Thoracic aorta (tissue), 2 donors: ENCODE measurements around the gene AGR3. TPM values are rescaled to one million over a fixed set of nuclear protein-coding genes. Genes with fewer than 3 reads are reported as not detected.

Experiments used
- ATAC-seq: fragments of 150-250 bp; one replicate; pipeline ENCODE4 v1.8.0; 2017; ENCODE audit warnings: low read depth; ENCODE audit not compliant: insufficient number of reproducible peaks, low FRiP score
- DNase-seq: peaks from one replicate; pipeline ENCODE4 v3.0.0-alpha.2; 2020; ENCODE audit warnings: low spot score
- H3K27ac ChIP-seq, 2 donors: fragments of 200-600 bp; sonication (generic); 1 replicate in 1 of 2; 2 replicates in 1 of 2; pipeline ENCODE4 v1.5.1; 2016; ENCODE audit warnings: mild to moderate bottlenecking in 2 of 2, moderate library complexity in 2 of 2
- H3K27me3 ChIP-seq: fragments of 200-600 bp; sonication (generic); replicated peaks from 2 replicates; pipeline ENCODE4 v1.6.0; 2016; ENCODE audit warnings: mild to moderate bottlenecking; ENCODE audit not compliant: insufficient read depth
- H3K36me3 ChIP-seq: fragments of 200-600 bp; sonication (generic); one replicate; pipeline ENCODE4 v1.5.1; 2016
- H3K4me1 ChIP-seq, 2 donors: fragments of 200-600 bp; sonication (generic); 1 replicate in 1 of 2; 2 replicates in 1 of 2; pipeline versions ENCODE4 v1.5.1 to v1.6.0; 2016; ENCODE audit warnings: low read depth in 2 of 2, mild to moderate bottlenecking in 1 of 2; ENCODE audit not compliant: control insufficient read depth in 1 of 2
- H3K4me3 ChIP-seq: fragments of 200-600 bp; sonication (generic); 2 replicates; pipeline ENCODE4 v1.5.1; 2016; ENCODE audit warnings: mild to moderate bottlenecking
- H3K9me3 ChIP-seq: fragments of 200-600 bp; sonication (generic); 2 replicates; pipeline ENCODE4 v1.5.1; 2016
- CTCF ChIP-seq: fragments of 200-600 bp; sonication (generic); IDR thresholded peaks from one replicate; pipeline ENCODE4 v1.5.1; 2019; ENCODE audit warnings: antibody characterized with exemption
- total RNA-seq, 2 donors: library from RNA; depleted of rRNA; stranded (reverse); fragments of >200 nt; gene quantifications; one replicate each; pipeline versions ENCODE4 v1.1.0 to v1.2.3, GENCODE V29; 2016

The AGR3 gene
- total RNA-seq, 2 donors from 2014 or later, result 22.2 TPM; not detected in 1

GRCh38 chr7:16847381-16847860 lies 34.4 kb downstream of the AGR3 start:
- Histone ChIP-seq H3K4me1 (no peaks in the 10 kb centered on the region), H3K9me3 (no peaks in the 10 kb centered on the region), H3K4me3 (no peak overlapping the region), H3K27ac (no peak overlapping the region), H3K27me3 (no peaks in the 10 kb centered on the region), H3K36me3 (no peaks in the 10 kb centered on the region)
- DNase-seq (no peak), ATAC-seq (no peak)
- no peak for TF ChIP-seq CTCF

- Histone ChIP-seq H3K27me3 (no peaks in the 10 kb centered on the region), H3K27ac (no peak overlapping the region), H3K4me3 (no peak overlapping the region), H3K9me3 (no peaks in the 10 kb centered on the region), H3K4me1 (no peaks in the 10 kb centered on the region), H3K36me3 (no peaks in the 10 kb centered on the region)
- TF ChIP-seq CTCF, result no peak
- DNase-seq (no peak), ATAC-seq (no peak)
These were observed 35.1 kb downstream of the AGR3 start for GRCh38 chr7:16846601-16847165.

- no peaks in the 10 kb centered on the region for H3K27me3 ChIP-seq
- no peak for TF ChIP-seq CTCF
- H3K36me3 ChIP-seq, result no peaks in the 10 kb centered on the region
- ATAC-seq (no peak), DNase-seq (no peak)
- H3K4me1 ChIP-seq, result no peaks in the 10 kb centered on the region
- no peak overlapping the region for H3K27ac ChIP-seq
- no peak overlapping the region for H3K4me3 ChIP-seq
- H3K9me3 ChIP-seq, result no peaks in the 10 kb centered on the region
These were observed 36.0 kb downstream of the AGR3 start for GRCh38 chr7:16845746-16846145.

GRCh38 chr7:16841681-16842080 lies 40.1 kb downstream of the AGR3 start:
- DNase-seq (no peak), ATAC-seq (no peak)
- H3K4me1 ChIP-seq, result no peaks in the 10 kb centered on the region
- H3K27me3 ChIP-seq, result no peaks in the 10 kb centered on the region
- H3K36me3 ChIP-seq, result no peaks in the 10 kb centered on the region
- H3K9me3 ChIP-seq, result no peaks in the 10 kb centered on the region
- H3K27ac ChIP-seq, result no peak overlapping the region
- no peak overlapping the region for H3K4me3 ChIP-seq
- no peak for TF ChIP-seq CTCF

- TF ChIP-seq CTCF, result no peak
- ATAC-seq (no peak), DNase-seq (no peak)
- Histone ChIP-seq H3K27me3 (no peaks in the 10 kb centered on the region), H3K4me1 (no peaks in the 10 kb centered on the region), H3K9me3 (no peaks in the 10 kb centered on the region), H3K4me3 (no peak overlapping the region), H3K36me3 (no peaks in the 10 kb centered on the region), H3K27ac (no peak overlapping the region)
These were observed 41.7 kb downstream of the AGR3 start for GRCh38 chr7:16840094-16840493.
